Mucosa of descending colon (tissue), 3 donors: Measurements from ENCODE around the gene LRRTM3. TPM values are rescaled to one million over a fixed set of nuclear protein-coding genes. Genes with fewer than 3 reads are reported as not detected.

ENCODE experiments used
- ATAC-seq: fragments of 200-7000 bp; cut with Tn5 transposase; one replicate; pipeline ENCODE4 v1.9.1; 2020; ENCODE audit warnings: mild to moderate bottlenecking, moderate library complexity
- DNase-seq, 3 donors: peaks; one replicate each; pipeline ENCODE4 v3.0.0-alpha.2; 2020
- H3K36me3 ChIP-seq: fragments of 200-600 bp; one replicate; pipeline ENCODE4 v1.8.0; 2021; ENCODE audit warnings: low read depth, mild to moderate bottlenecking
- H3K4me1 ChIP-seq: fragments of 200-600 bp; one replicate; pipeline ENCODE4 v1.8.0; 2021; ENCODE audit warnings: low read depth, mild to moderate bottlenecking
- H3K4me3 ChIP-seq: fragments of 200-600 bp; one replicate; pipeline ENCODE4 v1.8.0; 2021; ENCODE audit warnings: mild to moderate bottlenecking
- H3K9me3 ChIP-seq: fragments of 200-600 bp; one replicate; pipeline ENCODE4 v1.8.0; 2021; ENCODE audit warnings: mild to moderate bottlenecking
- CTCF ChIP-seq: fragments of 200-600 bp; IDR thresholded peaks from one replicate; pipeline ENCODE4 v1.8.0; 2022; ENCODE audit warnings: antibody characterized with exemption, mild to moderate bottlenecking
- intact Hi-C, 2 donors: fragments of 100-400 bp; cut with DNase I in 1 of 2; cut with micrococcal nuclease in 1 of 2; formaldehyde crosslinking; loops; one replicate each; pipeline versions ENCODE4 v1.11.0 to v1.11.1; 2022; cut with DNase I, micrococcal nuclease
- total RNA-seq, 3 donors: library from RNA; stranded (reverse); fragmentation: NEBNext Ultra II Directional in 2 of 3; extraction: Animal tissue kit (Norgen Biotek cat#: 25700) in 2 of 3; gene quantifications; one replicate each; pipeline versions ENCODE4 v1.2.1 to v1.2.4, GENCODE V29; 2021 to 2023
- donor health status: DM: no; HTN: no; CAD: no; lungs with moderate emphysema.
- donor health status: DM: no; HTN: no; CAD: no.
- donor health status: DM: no; HTN: yes; CAD: no.

Gene LRRTM3
- total RNA-seq, 3 donors from 2014 or later: 0.09 to 0.16 TPM; not detected in 1

- ATAC-seq (no peak), DNase-seq (no peak)
- no peaks in the 10 kb centered on the region for H3K36me3 ChIP-seq
- no peaks in the 10 kb centered on the region for H3K4me1 ChIP-seq
- intact Hi-C loops: no loop called here
- no peak for TF ChIP-seq CTCF
- no peaks in the 10 kb centered on the region for H3K9me3 ChIP-seq
- H3K4me3 ChIP-seq: no peak overlapping the region
Measured at GRCh38 chr10:66999762-67000545, 74.1 kb downstream of the LRRTM3 start.

GRCh38 chr10:67004690-67005089 is 78.9 kb downstream of the LRRTM3 start:
- ATAC-seq (no peak), DNase-seq (no peak)
- no peaks in the 10 kb centered on the region for H3K4me1 ChIP-seq
- no peak for TF ChIP-seq CTCF
- no peaks in the 10 kb centered on the region for H3K9me3 ChIP-seq
- H3K36me3 ChIP-seq: no peaks in the 10 kb centered on the region
- H3K4me3 ChIP-seq: no peak overlapping the region
- intact Hi-C loops: no loop called here

GRCh38 chr10:67005981-67006380 is 80.1 kb downstream of the LRRTM3 start:
- ATAC-seq (no peak), DNase-seq (no peak)
- TF ChIP-seq CTCF: no peak
- H3K9me3 ChIP-seq: no peaks in the 10 kb centered on the region
- no peak overlapping the region for H3K4me3 ChIP-seq
- intact Hi-C loops: no loop called here
- H3K36me3 ChIP-seq: no peaks in the 10 kb centered on the region
- H3K4me1 ChIP-seq: no peaks in the 10 kb centered on the region

GRCh38 chr10:67011480-67011879 is 85.6 kb downstream of the LRRTM3 start:
- H3K4me1 ChIP-seq: no peaks in the 10 kb centered on the region
- no peak overlapping the region for H3K4me3 ChIP-seq
- ATAC-seq: no peak
- TF ChIP-seq CTCF: no peak
- no peak for DNase-seq
- no peaks in the 10 kb centered on the region for H3K9me3 ChIP-seq
- no peaks in the 10 kb centered on the region for H3K36me3 ChIP-seq
- intact Hi-C loops: no loop called here

GRCh38 chr10:67011981-67012380 is 86.1 kb downstream of the LRRTM3 start:
- DNase-seq (no peak), ATAC-seq (no peak)
- no peak for TF ChIP-seq CTCF
- H3K4me1 ChIP-seq: no peaks in the 10 kb centered on the region
- no peaks in the 10 kb centered on the region for H3K9me3 ChIP-seq
- no peaks in the 10 kb centered on the region for H3K36me3 ChIP-seq
- no peak overlapping the region for H3K4me3 ChIP-seq
- intact Hi-C loops: no loop called here
